ENCODE measurements around the gene SLC18B1.

DNA sequence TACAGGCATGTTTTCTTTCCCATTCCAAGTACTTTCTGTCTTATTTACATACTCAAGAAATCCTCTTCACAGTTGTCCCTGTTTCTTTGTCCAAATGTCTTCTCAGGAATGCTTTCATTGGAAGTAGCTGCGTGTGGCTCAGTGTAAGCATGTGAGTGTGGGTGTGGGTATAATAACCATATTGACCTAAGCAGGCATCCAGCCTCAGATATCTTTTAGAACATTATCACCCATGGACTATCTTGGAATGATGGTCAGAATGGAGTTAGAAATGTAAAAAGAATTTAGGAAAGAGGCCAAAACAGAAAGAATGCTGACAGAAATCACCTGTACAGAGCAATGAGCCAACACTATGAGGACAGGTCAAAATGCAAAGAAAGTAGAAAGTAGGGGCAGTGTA, 57.2 kb downstream of the SLC18B1 start:
- TF ChIP-seq, protein P1, sequence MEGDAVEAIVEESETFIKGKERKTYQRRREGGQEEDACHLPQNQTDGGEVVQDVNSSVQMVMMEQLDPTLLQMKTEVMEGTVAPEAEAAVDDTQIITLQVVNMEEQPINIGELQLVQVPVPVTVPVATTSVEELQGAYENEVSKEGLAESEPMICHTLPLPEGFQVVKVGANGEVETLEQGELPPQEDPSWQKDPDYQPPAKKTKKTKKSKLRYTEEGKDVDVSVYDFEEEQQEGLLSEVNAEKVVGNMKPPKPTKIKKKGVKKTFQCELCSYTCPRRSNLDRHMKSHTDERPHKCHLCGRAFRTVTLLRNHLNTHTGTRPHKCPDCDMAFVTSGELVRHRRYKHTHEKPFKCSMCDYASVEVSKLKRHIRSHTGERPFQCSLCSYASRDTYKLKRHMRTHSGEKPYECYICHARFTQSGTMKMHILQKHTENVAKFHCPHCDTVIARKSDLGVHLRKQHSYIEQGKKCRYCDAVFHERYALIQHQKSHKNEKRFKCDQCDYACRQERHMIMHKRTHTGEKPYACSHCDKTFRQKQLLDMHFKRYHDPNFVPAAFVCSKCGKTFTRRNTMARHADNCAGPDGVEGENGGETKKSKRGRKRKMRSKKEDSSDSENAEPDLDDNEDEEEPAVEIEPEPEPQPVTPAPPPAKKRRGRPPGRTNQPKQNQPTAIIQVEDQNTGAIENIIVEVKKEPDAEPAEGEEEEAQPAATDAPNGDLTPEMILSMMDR (conservative IDR thresholded peaks at IDR 0.05; ENCODE audit: low read length) = no peak
- TF ChIP-seq EZH2phosphoT487 (IDR thresholded peaks at IDR 0.05; ENCODE audit: borderline replicate concordance, low read depth, low read length) = no peak
